Karpas-422 (cell line): ENCODE measurements around the gene PHKA2. TPM values are rescaled to one million over a fixed set of nuclear protein-coding genes. Genes with fewer than 3 reads are reported as not detected.
"Not testable (repeated sequence)": the region's sequence is repeated elsewhere in the genome, so short reads cannot be mapped to it uniquely, and the experiment has no call there.

ENCODE experiments used
- DNase-seq: peaks from one replicate; pipeline ENCODE4 v3.0.0-alpha.2; 2015
- H2AFZ ChIP-seq: fragments of 200-600 bp; sonication (generic); 2 replicates; pipeline ENCODE4 v1.6.1; 2014; ENCODE audit warnings: antibody characterized with exemption, low read length, mixed read lengths
- H3K27ac ChIP-seq: fragments of 200-600 bp; sonication (generic); 2 replicates; pipeline ENCODE4 v1.5.1; 2014; ENCODE audit warnings: mild to moderate bottlenecking, low read length, moderate library complexity
- H3K27me3 ChIP-seq: fragments of 200-600 bp; sonication (generic); 2 replicates; pipeline ENCODE4 v1.6.1; 2014; ENCODE audit warnings: low read length, mixed read lengths
- H3K36me3 ChIP-seq: fragments of 200-600 bp; sonication (generic); 2 replicates; pipeline ENCODE4 v1.6.1; 2014; ENCODE audit warnings: low read length, mixed read lengths; ENCODE audit not compliant: insufficient read depth
- H3K4me1 ChIP-seq: fragments of 200-600 bp; sonication (generic); 2 replicates; pipeline ENCODE4 v1.6.1; 2014; ENCODE audit warnings: mild to moderate bottlenecking, low read length, mixed read lengths
- H3K4me2 ChIP-seq: fragments of 200-600 bp; sonication (generic); 2 replicates; pipeline ENCODE4 v1.6.1; 2014; ENCODE audit warnings: low read length, low read depth, mild to moderate bottlenecking; ENCODE audit not compliant: poor library complexity, severe bottlenecking
- H3K4me3 ChIP-seq: fragments of 200-600 bp; sonication (generic); 2 replicates; pipeline ENCODE4 v1.5.1; 2014; ENCODE audit warnings: mild to moderate bottlenecking, antibody characterized with exemption, low read length, mixed read lengths
- H3K79me2 ChIP-seq: fragments of 200-600 bp; sonication (generic); 2 replicates; pipeline ENCODE4 v1.6.1; 2014; ENCODE audit warnings: mild to moderate bottlenecking, low read length, mixed read lengths
- H3K9ac ChIP-seq: fragments of 200-600 bp; sonication (generic); 2 replicates; pipeline ENCODE4 v1.6.0; 2014; ENCODE audit warnings: low read length
- H3K9me2 ChIP-seq: fragments of 200-600 bp; sonication (generic), shearing (Covaris generic); replicated peaks from 2 replicates; pipeline ENCODE4 v1.6.0; 2014; ENCODE audit warnings: mild to moderate bottlenecking, low read length, moderate library complexity; ENCODE audit not compliant: insufficient read depth
- H3K9me3 ChIP-seq: fragments of 300-700, 200-600 bp; sonication (generic); 2 replicates; pipeline ENCODE4 v1.6.1; 2014; ENCODE audit warnings: low read length, mixed read lengths
- H4K20me1 ChIP-seq: fragments of 200-600 bp; sonication (generic); 2 replicates; pipeline ENCODE4 v1.6.1; 2014; ENCODE audit warnings: mild to moderate bottlenecking, antibody characterized with exemption, low read length, low read depth; ENCODE audit not compliant: insufficient read depth
- small RNA-seq: library from RNA; depleted of rRNA; stranded (forward); fragments of <200 nt; gene quantifications from one replicate; pipeline ENCODE3, GENCODE V24; 2014
- total RNA-seq: library from RNA; depleted of rRNA; stranded (reverse); fragments of >200 nt; shearing (Covaris generic); gene quantifications from 2 replicates; pipeline ENCODE4 v1.2.3, GENCODE V29; 2014; ENCODE audit warnings: low replicate concordance; rRNA removed

The PHKA2 gene
- total RNA-seq, 1 experiment from 2014 or later, result 50.7 TPM

- H3K36me3 ChIP-seq, H2AFZ ChIP-seq, H3K4me3 ChIP-seq, H3K27ac ChIP-seq, DNase-seq, H4K20me1 ChIP-seq, H3K4me2 ChIP-seq, H3K4me1 ChIP-seq, H3K9me2 ChIP-seq, H3K79me2 ChIP-seq, H3K9me3 ChIP-seq, H3K9ac ChIP-seq, H3K27me3 ChIP-seq: not testable (repeated sequence)
Measured at GRCh38 chrX:18847901-18848300, 136.0 kb downstream of the PHKA2 start.

Small RNA genes within 50 kb of the gene (small RNA-seq; reads per million reads assigned to genes)
- gene RN7SL48P, result not detected

Other genes with a start within 250 kb of the PHKA2 start
- gene ADGRG2, start 138.4 kb upstream of the PHKA2 start, total RNA-seq, result not detected in 2 replicates